Retinal pigment epithelial cell (primary cell): ENCODE data around the gene NPS.

ENCODE experiments used
- DNase-seq: peaks from one replicate; pipeline ENCODE4 v3.0.0-alpha.2; 2010; ENCODE audit warnings: low read depth
- H3K4me3 ChIP-seq: 2 replicates; pipeline ENCODE4 v1.5.1; 2011; ENCODE audit warnings: mild to moderate bottlenecking, low read length, control low read depth, moderate library complexity
- CTCF ChIP-seq: conservative IDR thresholded peaks from 2 replicates; pipeline ENCODE4 v1.5.1; 2011; ENCODE audit warnings: low read depth, low read length, control low read depth, inconsistent platforms

The NPS gene

GRCh38 chr10:127570036-127570435 lies 20.9 kb downstream of the NPS start:
- no peak for TF ChIP-seq CTCF
- no peak overlapping the region for H3K4me3 ChIP-seq
- DNase-seq = no peak

GRCh38 chr10:127571386-127571785 lies 22.3 kb downstream of the NPS start:
- no peak for TF ChIP-seq CTCF
- H3K4me3 ChIP-seq = no peak overlapping the region
- DNase-seq = no peak

GRCh38 chr10:127576051-127576450 lies 26.9 kb downstream of the NPS start:
- no peak for TF ChIP-seq CTCF
- no peak overlapping the region for H3K4me3 ChIP-seq
- no peak for DNase-seq

- no peak for DNase-seq
- H3K4me3 ChIP-seq = no peak overlapping the region
- no peak for TF ChIP-seq CTCF
Observed at GRCh38 chr10:127576740-127577161, 27.6 kb downstream of the NPS start.

- DNase-seq = no peak
- peak; percentile 9 for TF ChIP-seq CTCF
- H3K4me3 ChIP-seq = no peak overlapping the region
Observed at GRCh38 chr10:127577376-127578258, 28.5 kb downstream of the NPS start.

GRCh38 chr10:127578259-127578960 lies 29.3 kb downstream of the NPS start:
- H3K4me3 ChIP-seq = no peak overlapping the region
- no peak for TF ChIP-seq CTCF
- no peak for DNase-seq

GRCh38 chr10:127578961-127579305 lies 29.8 kb downstream of the NPS start:
- no peak for DNase-seq
- TF ChIP-seq CTCF = no peak
- H3K4me3 ChIP-seq = no peak overlapping the region
